Endodermal cell (in vitro differentiated cells): Measurements from ENCODE around the gene ZDHHC17. TPM values are rescaled to one million over a fixed set of nuclear protein-coding genes. Genes with fewer than 3 reads are reported as not detected.

Experiments used
- DNase-seq: peaks from one replicate; pipeline ENCODE4 v3.0.0-alpha.2; 2017
- H3K27ac ChIP-seq: 2 replicates; pipeline ENCODE4 v1.5.1; 2013; ENCODE audit warnings: mild to moderate bottlenecking, low read depth, low read length, moderate library complexity
- H3K27me3 ChIP-seq: 2 replicates; pipeline ENCODE4 v1.6.1; 2013; ENCODE audit warnings: mild to moderate bottlenecking, low read length, moderate library complexity; ENCODE audit not compliant: insufficient read depth, control insufficient read depth, poor library complexity, severe bottlenecking
- H3K36me3 ChIP-seq: 2 replicates; pipeline ENCODE4 v1.7.0; 2013; ENCODE audit warnings: mild to moderate bottlenecking, low read length, moderate library complexity; ENCODE audit not compliant: control insufficient read depth, insufficient read depth
- H3K4me1 ChIP-seq: one replicate; pipeline ENCODE4 v1.7.0; 2013; ENCODE audit warnings: low read length; ENCODE audit not compliant: control insufficient read depth, insufficient read depth
- H3K4me3 ChIP-seq: 2 replicates; pipeline ENCODE4 v1.5.1; 2013; ENCODE audit warnings: mild to moderate bottlenecking, low read length, moderate library complexity
- H3K9ac ChIP-seq: 2 replicates; pipeline ENCODE4 v1.6.1; 2013; ENCODE audit warnings: mild to moderate bottlenecking, low read length, moderate library complexity; ENCODE audit not compliant: poor library complexity, severe bottlenecking; ENCODE audit errors: extremely low read depth
- H3K9me3 ChIP-seq: 2 replicates; pipeline ENCODE4 v1.6.1; 2013; ENCODE audit warnings: mild to moderate bottlenecking, low read length, moderate library complexity; ENCODE audit not compliant: control insufficient read depth
- H3K27ac Mint-ChIP-seq: 2 replicates; pipeline ENCODE4 v1.8.0; 2020; ENCODE audit warnings: mixed read lengths
- H3K27me3 Mint-ChIP-seq: 2 replicates; pipeline ENCODE4 v1.8.0; 2021; ENCODE audit warnings: mild to moderate bottlenecking, mixed read lengths; ENCODE audit not compliant: insufficient read depth
- H3K36me3 Mint-ChIP-seq: 2 replicates; pipeline ENCODE4 v1.8.0; 2020; ENCODE audit warnings: low read depth, mixed read lengths
- H3K4me1 Mint-ChIP-seq: 2 replicates; pipeline ENCODE4 v1.8.0; 2020; ENCODE audit warnings: mixed read lengths
- H3K4me3 Mint-ChIP-seq: 2 replicates; pipeline ENCODE4 v1.8.0; 2020; ENCODE audit warnings: mild to moderate bottlenecking, moderate library complexity, mixed read lengths
- H3K9me3 Mint-ChIP-seq: 2 replicates; pipeline ENCODE4 v1.8.0; 2020; ENCODE audit warnings: mild to moderate bottlenecking, mixed read lengths
- WGBS, 2 experiments: methylation state at CpG; one replicate each; pipeline versions ENCODE4 v1.1.5 to v1.1.7; 2013; ENCODE audit warnings: missing lambda C conversion rate in 2 of 2, mixed read lengths in 1 of 2; ENCODE audit not compliant: insufficient coverage in 1 of 2, insufficient read length in 1 of 2; 5-methylcytosine and 5-hydroxymethylcytosine counted together
- total RNA-seq, 2 donors: library from RNA; stranded (reverse); fragmentation: NEBNext Ultra II Directional in 1 of 2; extraction: Animal tissue kit (Norgen Biotek cat#: 25700) in 1 of 2; gene quantifications; 2 replicates in 1 of 2; 3 replicates in 1 of 2; pipeline ENCODE4 v1.2.1, GENCODE V29; 2021
- TF ChIP-seq, protein P1 (sequence below): fragments of 200-600 bp; sonication (generic); conservative IDR thresholded peaks from 2 replicates; pipeline ENCODE4 v1.5.0; 2021; ENCODE audit warnings: antibody characterized with exemption, mild to moderate bottlenecking

ZDHHC17 gene
- total RNA-seq, 2 donors from 2014 or later, result 37.9 to 40.0 TPM

- Mint-ChIP-seq H3K9me3 (no peaks in the 10 kb centered on the region), H3K27ac (no peak overlapping the region), H3K4me1 (peaks cover 4% of the 10 kb centered on the region), H3K36me3 (peaks cover 43% of the 10 kb centered on the region), H3K4me3 (no peak overlapping the region), H3K27me3 (no peaks in the 10 kb centered on the region)
- DNase-seq, result no peak
- H3K27me3 ChIP-seq, result no peaks in the 10 kb centered on the region
- H3K36me3 ChIP-seq, result peaks cover 55% of the 10 kb centered on the region
- no peak overlapping the region for H3K4me3 ChIP-seq
- no peak overlapping the region for H3K27ac ChIP-seq
- no peaks in the 10 kb centered on the region for H3K4me1 ChIP-seq
- WGBS, 2 experiments, result 99 to 100% methylated on average over 3 to 4 of the region's 4 CpGs
- H3K9ac ChIP-seq, result no peak overlapping the region
- TF ChIP-seq, protein P1, sequence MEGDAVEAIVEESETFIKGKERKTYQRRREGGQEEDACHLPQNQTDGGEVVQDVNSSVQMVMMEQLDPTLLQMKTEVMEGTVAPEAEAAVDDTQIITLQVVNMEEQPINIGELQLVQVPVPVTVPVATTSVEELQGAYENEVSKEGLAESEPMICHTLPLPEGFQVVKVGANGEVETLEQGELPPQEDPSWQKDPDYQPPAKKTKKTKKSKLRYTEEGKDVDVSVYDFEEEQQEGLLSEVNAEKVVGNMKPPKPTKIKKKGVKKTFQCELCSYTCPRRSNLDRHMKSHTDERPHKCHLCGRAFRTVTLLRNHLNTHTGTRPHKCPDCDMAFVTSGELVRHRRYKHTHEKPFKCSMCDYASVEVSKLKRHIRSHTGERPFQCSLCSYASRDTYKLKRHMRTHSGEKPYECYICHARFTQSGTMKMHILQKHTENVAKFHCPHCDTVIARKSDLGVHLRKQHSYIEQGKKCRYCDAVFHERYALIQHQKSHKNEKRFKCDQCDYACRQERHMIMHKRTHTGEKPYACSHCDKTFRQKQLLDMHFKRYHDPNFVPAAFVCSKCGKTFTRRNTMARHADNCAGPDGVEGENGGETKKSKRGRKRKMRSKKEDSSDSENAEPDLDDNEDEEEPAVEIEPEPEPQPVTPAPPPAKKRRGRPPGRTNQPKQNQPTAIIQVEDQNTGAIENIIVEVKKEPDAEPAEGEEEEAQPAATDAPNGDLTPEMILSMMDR, result no peak
- H3K9me3 ChIP-seq, result no peaks in the 10 kb centered on the region
Observed at GRCh38 chr12:76855271-76855670, 91.4 kb downstream of the ZDHHC17 start.

- Mint-ChIP-seq H3K4me1 (peaks cover 7% of the 10 kb centered on the region), H3K4me3 (no peak overlapping the region), H3K27ac (no peak overlapping the region), H3K27me3 (no peaks in the 10 kb centered on the region), H3K36me3 (peaks cover 38% of the 10 kb centered on the region), H3K9me3 (no peaks in the 10 kb centered on the region)
- Histone ChIP-seq H3K27me3 (no peaks in the 10 kb centered on the region), H3K9me3 (no peaks in the 10 kb centered on the region), H3K9ac (no peak overlapping the region), H3K36me3 (peaks cover 49% of the 10 kb centered on the region), H3K4me3 (no peak overlapping the region), H3K4me1 (no peaks in the 10 kb centered on the region), H3K27ac (no peak overlapping the region)
- WGBS, 2 experiments, result 92% methylated on average over 1 of the region's 1 CpG; no CpG with 5 or more reads in 1 of the 2 experiments
- TF ChIP-seq, protein P1, result no peak
- no peak for DNase-seq
Observed at GRCh38 chr12:76856018-76856644, 92.2 kb downstream of the ZDHHC17 start.

GRCh38 chr12:76859611-76860010, 95.7 kb downstream of the ZDHHC17 start:
- no peak for DNase-seq
- Mint-ChIP-seq H3K4me3 (no peak overlapping the region), H3K27me3 (no peaks in the 10 kb centered on the region), H3K36me3 (peaks cover 52% of the 10 kb centered on the region), H3K27ac (peak overlapping the region; percentile 65), H3K9me3 (no peaks in the 10 kb centered on the region), H3K4me1 (peaks cover 7% of the 10 kb centered on the region)
- no peaks in the 10 kb centered on the region for H3K4me1 ChIP-seq
- TF ChIP-seq, protein P1, result no peak
- H3K4me3 ChIP-seq, result no peak overlapping the region
- H3K9ac ChIP-seq, result no peak overlapping the region
- WGBS, 2 experiments, result 95 to 100% methylated on average over 4 of the region's 4 CpGs
- no peaks in the 10 kb centered on the region for H3K27me3 ChIP-seq
- no peaks in the 10 kb centered on the region for H3K9me3 ChIP-seq
- no peak overlapping the region for H3K27ac ChIP-seq
- H3K36me3 ChIP-seq, result peaks cover 43% of the 10 kb centered on the region
